Measurements from ENCODE around the gene TANGO6.
A peak's percentile ranks its signal among the peaks of the same experiment; 100 is the strongest.

The TANGO6 gene

DNA sequence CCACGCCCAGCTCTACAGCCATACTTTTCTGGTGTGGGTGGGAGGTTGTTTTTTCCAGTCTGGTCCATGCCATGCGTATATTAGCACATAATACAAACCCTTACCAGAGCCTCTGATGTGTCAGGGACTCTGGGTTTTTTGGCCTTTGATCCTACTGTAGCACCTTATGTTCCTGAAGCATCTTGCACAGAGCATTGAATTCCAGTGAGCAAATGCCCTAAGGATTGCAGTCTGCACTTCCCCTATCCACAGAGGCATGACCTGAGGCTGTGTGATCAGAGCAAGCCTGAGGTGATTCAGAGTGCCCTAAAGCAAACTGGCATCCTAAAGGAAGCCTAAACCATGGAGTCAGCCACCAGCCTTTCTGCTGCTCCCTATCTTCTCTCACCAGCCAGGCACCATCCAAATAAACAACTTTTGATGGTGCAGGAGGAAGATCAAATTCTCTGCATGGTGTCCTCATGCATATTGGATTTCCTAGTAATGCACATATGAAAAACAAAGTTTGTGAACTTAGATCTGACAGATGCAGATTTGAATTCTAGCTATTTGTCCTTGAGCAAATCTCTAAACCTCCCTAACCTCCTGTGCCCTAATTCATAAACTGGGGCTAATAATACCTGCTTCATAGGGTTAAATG lies 220.9 kb downstream of the TANGO6 start:
- peak; percentile 10 for DNase-seq

DNA sequence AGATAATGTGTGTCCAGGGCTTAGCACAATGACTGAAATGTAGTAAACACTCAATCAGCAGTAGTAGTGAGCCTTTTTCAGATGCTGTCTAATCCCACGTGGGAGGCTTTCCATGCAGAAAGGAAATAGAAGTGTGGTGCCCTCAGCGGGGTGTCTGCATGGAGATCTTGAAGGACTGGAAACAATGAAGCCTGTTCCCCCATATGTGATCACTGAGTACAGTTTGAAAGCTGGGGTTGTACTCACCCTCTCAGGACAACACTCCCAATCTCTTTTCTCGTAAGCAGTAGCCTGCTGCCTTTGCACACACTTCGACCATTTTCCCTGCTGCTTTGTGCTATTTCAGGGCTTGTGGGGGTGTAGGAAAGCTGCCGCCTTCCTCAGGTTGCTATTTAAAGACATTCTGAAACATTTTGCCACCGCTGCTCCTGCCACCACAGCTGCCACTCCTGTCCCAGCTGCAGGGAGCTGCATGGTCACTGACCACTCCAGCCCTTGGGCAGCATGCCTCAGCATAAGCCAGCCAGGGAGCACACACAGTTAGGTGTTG lies 221.5 kb downstream of the TANGO6 start:
- no peak for DNase-seq

DNA sequence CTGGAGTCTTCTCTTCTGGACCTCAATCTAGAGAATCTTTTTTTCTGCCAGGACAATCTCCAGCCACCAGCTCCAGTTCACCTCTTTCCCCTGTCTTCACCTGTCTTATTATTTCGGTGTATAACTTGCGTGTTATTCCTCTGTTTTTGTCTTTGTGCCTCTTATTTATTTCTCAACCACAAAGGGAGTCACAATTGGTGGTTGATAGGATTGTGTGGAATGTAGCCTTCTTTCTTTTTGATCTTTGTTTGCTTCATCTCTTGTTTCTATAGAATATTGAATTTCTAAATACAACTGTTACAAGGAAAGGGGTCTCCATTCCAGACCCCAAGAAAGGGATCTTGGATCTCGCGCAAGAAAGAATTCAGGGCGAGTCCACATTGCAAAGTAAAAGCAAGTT lies 226.2 kb downstream of the TANGO6 start:
- DNase-seq, result no peak

DNA sequence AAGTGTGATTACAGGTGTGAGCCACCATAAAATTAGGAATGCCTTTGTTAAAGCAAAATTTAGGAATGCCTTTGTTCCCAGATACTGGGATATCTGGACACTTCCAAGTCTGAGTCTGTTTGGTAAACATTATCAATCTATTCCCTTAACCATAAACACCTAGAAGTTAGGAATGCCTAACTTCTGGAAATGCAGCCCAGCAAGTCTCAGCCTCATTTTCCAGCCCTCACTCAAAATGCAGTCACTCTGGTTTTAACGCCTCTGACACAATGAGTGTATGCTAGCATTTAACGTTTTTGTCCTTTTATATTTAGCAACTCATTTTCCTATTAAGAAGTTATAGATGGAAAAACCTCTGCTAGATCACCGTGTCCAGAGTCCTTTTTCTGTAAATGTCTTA lies 227.7 kb downstream of the TANGO6 start:
- DNase-seq, result no peak

DNA sequence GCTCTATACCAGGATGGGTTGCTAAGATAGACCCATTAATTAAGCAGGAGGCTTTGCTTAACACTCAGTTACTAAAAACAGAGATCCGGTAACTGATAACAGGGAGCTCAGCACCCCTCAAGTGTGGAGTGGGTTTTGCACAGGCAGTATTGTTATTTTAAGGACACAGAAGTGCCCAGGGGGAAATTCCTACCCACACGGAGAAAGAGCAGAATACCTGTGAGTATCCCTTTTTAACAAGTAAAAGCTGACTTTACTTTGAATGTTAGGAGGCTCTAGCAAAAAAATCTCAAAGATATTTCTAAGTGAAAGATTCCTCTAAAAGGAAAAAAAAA lies 229.3 kb downstream of the TANGO6 start:
- DNase-seq, result no peak

DNA sequence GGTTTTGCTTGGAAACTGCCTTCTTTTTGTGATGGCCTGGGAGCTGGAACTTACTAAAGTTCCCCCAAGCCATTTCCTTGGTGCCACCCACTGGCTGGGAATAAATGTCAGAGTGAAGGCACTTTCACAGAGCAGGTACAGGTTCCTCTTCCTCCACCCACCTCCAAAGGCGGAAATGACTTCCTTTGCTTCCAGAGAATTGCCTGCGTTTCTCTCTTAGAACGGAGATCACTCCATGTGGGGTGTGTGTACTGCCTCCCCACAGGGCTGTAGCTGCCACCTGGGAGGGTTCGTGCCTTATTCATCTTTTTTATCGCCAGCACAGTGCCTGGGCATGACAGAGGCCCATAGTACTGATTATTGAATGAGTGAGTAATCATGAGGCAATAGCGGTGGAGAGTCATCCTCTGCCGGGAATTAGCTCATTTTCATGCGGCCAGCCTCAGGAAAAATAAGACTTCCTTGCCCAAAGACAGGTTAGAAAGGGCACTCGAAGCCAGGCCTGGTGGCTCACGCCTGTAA lies 229.9 kb downstream of the TANGO6 start:
- peak; percentile 39 for DNase-seq

DNA sequence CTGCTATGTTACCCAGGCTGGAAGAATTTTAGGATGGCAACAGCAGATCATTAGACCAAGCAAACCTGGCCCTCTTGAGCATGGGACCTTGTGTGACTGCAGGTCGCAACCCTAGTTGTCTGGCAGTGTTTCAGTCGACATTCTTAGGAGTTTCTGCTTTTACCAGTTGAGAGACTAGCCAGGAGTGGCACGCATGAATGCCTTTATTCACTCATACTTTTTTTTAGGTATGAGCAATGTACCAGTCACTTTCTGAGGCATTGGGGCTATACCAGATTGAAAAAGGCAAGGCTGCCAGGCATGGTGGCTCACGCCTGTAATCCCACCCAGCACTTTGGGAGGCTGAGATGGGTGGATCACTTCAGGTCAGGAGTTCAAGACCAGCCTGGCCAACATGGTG lies 233.9 kb downstream of the TANGO6 start:
- no peak for DNase-seq

DNA sequence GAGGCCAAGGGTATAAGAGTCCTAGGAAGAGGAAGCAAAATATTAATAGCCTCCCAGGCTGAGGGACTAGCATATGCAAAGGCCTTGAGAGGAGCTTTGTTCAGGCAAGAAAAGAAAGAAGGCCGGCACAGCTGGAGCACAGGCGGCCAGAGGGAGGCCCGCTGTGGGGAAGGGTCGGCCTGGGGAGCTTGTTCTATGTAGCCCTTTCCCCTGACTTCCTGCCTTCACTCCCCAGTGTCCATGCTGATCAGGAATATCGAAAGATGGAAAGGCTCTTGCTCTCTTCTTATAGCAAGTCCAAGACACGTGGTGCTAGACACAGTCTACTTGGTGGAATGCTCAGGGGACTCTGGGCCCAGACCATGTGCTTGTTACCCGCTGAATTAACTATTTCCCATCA lies 234.7 kb downstream of the TANGO6 start:
- DNase-seq, result no peak

DNA sequence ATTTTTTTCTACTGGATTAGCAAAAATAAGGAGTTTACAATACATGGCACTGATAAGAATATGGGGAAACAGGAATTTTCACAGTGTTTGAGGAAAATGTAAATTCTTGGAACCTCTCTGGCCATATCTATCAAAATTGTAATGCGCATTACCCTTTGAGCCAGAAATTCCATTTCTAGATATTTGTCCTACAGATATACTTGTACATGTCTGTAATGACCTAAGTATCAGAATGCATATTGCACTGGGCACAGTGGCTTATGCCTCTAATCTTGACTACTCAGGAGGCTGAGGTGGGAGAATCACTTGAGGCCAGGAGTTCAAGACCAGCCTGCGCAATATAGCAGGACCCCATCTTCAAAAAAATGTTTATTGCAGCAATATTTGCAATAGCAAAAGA lies 236.4 kb downstream of the TANGO6 start:
- no peak for DNase-seq

DNA sequence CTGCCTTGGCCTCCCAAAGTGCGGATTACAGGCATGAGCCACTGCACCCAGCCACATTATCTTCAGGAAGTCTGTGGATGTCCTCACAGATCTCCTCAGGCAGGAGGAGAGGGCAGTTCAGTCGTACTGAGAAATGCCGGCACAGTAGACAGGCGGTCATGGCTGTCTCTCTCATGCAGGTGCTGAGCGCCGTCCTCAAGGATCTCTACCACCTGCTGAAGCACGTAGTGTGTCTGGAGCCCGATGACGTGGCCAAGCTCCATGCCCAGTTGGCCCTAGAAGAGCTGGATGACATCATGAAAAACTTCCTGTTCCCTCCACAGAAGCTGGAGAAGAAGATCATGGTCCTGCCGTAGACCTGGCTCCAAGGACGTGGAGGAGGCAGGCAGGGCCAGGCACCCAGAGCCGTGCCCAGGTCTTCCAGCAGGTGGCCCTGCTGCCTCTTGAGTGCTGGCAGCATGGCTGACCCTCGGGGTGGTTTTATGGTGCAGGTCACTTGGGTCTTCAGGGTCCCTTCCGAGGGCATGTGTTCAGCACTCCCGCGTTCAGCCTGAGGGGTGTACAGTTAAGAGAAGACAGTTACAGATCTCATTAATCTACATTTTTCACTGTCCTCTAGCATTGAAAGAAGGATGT lies 240.1 kb downstream of the TANGO6 start:
- no peak for DNase-seq

DNA sequence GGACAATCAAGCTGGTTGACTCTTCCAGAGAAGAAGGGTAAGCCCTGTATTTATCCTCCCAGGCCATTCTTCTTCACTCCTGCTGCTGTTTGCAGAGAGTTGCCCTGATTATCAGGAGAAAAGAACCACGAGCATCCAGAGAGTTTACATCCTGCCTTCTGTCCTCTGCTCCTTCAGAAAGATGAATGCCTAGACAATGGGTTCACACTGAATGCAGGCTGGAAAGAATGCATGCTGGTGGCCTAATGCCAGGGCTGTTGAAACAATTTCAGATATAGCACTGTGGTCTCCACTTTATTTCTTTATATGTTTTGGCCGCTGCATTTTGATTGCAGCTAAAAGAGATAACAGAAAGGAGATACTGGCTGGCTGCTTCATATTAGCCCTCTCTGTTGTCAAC lies 241.0 kb downstream of the TANGO6 start:
- no peak for DNase-seq

DNA sequence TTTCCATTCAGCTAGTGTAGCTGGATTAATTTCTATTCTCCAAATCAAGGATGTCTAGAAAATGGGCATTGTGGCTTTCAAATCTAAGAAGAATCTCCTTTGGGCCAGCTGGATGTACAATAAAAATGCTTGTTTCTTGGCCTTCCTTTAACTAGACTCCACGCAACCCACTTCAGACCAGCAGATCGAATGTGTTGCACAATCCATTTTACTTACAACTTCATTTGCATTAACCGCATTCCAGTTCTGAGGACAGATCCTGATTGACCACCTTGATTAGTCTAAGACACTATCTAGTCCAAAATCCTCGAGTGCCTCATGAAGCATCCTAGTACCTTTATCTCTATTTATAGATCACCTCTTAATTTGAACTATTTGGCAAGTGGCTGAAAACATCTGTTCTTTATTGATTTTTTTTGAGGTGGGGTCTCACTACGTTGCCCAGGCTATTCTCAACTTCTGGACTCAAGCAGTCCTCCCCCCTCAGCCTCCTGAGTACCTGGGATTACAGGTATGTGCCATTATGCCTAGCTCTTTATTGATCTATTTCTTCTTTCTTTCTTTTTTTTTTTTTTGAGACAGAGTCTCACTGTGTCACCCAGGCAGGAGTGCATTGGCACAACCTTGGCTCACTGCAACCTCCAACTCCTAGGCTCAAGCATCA lies 241.8 kb downstream of the TANGO6 start:
- no peak for DNase-seq

DNA sequence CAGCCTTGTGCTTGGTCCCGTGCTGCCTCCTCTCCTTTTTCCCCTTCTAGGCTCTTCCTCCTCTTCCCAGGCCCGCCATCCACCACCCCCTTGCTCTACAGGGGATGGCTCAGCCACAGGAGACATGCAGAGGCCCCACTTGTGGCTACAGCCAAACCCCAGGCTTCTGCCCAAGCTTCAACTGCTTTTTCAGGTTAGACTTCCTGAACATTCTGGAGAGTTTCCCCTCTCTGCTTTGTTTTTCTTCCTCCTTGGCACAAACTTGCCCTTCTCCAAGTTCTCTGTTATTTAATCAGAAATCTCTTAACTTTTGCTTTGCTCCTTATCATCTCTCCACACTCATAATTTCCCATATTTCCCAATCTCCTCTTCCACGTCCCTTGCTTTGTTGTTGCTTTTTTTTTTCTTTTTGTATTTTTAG lies 243.8 kb downstream of the TANGO6 start:
- no peak for DNase-seq

DNA sequence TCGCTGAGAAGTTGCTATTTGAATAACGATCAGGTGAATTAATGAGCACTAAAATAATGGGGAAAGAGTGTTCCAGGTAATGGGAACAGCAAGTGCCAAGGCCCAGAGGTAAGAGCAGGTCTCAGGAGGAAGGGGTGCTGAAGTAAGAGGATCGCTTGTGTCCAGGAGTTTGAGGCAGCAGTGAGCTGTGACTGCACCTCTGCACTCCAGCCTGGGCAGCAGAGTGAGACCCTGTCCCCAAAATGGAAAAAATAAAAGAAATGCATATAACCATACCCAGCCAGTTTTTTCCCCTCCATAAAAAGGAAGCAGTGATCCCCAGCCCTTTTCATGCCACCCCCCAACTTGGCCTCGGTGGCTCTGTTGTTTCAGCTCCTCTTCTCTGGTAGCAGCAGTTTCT lies 245.4 kb downstream of the TANGO6 start:
- no peak for DNase-seq

DNA sequence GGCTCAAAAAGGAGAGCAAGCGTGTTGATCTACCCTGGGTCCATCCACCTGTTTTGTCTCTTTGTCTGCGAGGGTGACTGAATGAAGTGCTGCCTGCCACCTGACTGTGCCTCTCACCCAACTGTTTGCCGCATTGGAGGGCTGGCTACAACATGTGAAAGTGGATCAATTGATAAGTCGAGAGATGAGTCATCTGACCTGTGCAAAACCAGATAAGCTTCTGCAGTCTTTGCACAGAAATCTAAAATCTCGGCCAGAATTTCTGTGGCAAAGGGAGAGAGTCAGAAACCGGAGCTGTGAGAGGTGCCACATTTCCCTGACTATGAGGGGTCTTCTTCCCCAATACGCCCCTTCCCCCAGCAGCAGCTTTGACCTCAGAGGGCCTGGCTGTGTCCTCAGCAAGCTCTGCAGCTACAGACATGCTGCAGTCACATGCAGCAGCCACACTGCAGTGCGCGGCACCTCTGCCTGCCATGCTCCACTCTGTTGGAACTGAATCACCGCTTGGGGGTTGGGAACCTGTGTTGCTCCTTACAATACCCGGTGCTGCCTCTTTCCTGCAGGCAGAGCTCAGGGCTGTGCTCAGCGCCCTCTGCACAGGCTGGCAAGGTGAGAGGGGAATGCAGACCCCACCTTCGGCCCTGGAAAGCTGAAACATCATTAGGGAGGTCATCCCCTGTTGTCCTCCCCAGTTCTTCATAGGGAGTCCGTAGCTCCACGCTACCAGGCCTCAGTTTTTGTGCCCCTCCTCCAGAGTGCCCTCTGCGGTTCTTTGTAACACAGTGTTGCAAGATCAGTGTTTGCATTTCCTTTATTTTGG lies 246.0 kb downstream of the TANGO6 start:
- DNase-seq, result no peak

DNA sequence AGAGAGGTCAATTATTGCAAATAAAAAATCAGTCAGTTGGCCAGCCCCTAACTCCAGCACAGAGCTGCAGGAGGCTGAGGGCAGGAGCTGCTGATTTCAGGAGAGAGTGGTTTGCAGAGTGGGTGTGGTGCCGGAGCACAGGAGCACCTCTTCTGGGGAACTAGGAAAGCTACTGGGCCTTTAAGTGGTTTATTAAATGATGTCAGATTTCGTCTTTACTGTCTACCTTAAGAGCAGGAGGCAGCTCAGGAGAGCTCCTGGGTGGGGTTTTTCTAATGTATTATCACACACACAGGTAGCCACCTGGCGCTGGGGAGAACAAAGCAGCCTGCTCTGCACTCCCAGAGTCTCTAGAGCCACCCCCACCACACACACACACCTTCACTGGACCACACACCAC lies 250.6 kb downstream of the TANGO6 start:
- no peak for DNase-seq

DNA sequence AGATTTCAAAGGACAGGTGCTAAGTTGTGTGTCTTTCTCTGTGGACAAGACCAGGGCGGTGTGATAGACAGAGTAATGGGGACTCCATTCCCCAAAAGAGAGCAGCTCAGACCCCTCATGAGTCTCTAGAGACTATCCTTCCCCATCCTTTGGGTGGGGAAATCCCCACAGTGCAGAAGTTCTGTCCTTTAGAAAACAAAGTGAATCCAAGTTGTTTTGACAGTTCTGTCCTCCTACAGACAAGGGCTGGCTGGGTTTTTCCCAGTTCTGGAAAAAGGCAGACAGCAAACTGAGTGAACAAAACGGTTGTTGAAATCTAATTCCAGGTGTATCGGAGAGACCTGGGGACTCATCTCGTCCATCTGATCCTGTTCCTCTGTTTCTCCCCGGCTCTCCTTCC lies 251.2 kb downstream of the TANGO6 start:
- DNase-seq, result no peak

DNA sequence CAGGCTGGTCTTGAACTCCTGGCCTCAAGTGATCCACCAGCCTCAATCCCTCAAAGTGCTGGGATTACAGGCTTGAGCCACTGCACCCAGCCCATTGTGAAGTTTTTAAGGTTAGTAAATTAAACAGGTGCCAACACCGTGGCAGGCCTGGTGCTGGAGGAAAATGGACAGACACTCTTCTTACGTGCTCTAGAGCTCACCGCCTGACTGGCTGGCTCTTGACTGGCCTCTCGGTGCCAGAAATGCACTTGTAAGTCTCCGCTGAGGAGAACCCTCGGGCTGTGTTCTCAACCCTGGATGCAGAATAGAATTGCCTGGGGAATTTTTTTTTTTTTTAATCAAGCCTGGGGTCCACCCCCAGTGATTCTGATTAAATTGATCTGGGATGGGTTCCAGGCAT lies 251.9 kb downstream of the TANGO6 start:
- no peak for DNase-seq

DNA sequence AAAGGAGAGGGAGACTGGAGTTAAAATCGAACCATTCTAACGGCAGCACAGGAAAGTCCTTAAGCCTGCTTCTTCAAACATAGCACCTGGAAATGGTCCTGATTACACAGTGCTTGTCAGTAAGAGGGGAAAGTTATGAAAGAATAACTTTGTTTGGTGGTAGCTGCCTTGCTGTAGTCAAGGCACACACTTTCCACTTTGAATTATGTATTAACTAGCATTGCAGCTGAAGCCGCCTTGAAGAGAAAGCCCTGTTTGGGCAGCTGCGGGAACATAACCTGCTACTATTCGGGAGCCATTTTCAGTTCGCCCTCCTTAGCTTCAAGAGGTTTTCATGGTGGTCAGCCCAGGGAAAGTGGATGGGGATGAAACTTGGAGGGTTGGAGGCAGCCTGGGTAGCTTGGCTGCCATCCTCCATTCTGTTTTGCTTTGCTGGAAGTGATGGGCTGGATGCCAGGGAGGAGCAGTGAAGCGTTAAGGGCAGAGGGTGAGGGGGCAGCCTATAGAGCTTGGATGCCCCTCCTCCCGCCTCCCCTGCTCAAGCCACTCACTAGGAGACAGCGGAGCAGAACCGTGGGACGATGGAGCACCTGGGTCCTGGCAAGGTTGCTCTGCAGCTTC lies 256.9 kb downstream of the TANGO6 start:
- no peak for DNase-seq

DNA sequence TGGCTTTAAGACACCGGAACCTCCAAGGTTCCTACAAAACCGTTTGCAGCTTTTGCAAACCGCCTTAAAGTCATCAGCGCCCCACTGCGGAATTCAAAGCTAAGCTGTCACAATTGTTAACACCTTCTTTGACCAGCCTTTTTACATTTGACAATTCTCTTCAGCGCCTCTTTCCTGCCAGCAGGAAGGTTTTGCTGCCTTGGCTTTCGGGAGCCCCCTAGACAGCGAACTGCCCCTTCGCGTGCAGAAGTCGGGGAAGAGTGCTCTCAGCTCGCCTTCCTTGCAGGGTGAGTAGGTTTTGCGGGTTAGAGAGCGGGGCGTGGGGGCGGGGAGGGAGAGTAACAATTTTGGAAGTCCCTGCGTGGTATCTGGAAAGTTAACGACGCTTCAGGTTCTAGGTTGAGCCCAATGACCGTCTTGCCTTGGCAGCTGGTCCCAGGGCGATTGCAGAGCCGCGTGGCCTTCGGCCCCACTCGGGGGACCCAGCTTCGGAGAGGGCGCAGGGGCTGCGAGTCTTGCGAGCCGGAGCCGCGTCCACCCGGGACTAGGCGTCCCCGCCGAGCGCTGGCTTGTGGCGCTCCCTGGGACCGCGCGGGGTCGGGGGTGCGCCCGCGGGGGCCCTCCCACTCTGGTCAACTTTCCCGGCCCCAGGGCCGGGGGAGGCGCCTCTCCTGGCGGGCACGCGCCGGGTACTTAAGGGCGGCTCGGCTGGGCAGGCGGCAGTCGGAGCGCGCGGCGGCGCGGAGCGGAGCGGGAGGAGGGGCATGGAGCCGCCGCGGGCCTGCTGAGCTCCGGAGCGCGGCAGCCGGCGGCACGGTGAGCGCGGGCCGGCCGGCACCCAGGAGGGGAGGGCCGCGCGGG lies 262.4 kb downstream of the TANGO6 start, which contains the start of gene HAS3:
TSS of gene HAS3 (plus strand) at position 153 of the 861 bp plus-strand sequence. CDS start 3,743 bp downstream, outside the sequence.
- peak; percentile 28 for DNase-seq

DNA sequence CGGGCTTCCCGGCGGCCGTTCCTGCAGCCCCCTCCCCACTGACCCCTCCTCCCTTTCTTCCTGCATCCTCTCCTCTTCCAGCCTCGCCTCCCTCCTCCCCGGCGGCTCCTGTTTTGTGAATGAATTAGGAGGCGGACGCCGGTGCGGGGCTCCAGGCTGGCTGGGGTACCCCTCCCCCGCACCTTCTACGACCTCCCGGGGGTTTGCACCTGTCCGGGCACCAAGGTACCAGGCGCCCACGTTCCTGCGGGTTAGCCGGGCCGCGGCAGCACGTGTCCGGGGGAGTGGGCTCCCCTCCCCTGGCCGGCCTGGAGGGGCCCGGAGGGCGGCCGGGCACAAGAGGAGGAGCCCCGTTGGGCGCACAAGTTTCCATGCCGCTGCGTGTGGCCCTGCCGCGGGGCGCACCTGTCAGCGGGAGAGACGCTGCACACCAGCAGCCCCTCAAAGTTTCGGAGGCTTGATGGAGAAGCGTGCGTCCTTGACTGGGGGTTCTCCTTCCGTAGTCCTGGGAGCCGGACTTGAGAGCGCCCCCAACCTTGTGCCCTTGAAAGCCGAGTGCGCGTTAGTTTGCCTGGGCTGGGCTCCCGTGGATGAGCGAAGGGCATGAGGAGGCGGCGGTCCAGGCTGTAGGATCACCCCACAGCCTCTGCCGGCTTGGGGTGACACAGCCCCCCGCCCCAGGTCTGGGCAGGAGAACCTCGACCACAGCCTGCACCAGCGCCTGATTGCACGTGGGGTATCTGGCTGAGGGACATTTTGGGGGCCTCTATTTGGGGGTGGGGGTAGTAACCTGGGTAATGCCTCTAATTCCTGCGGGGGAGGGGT lies 263.4 kb downstream of the TANGO6 start:
- no peak for DNase-seq
